OCI-LY3 (cell line): ENCODE measurements around the gene SLC8A1.

Experiments
- EZH2phosphoT487 ChIP-seq: fragments of 200-600 bp; shearing (Covaris generic); IDR thresholded peaks from 2 replicates; pipeline ENCODE4 v1.6.1; 2018; ENCODE audit warnings: antibody characterized with exemption, mixed run types, low read depth
- TF ChIP-seq, protein P1 (sequence below): fragments of 200-600, 300-600 bp; sonication (generic); IDR thresholded peaks from 2 replicates; pipeline ENCODE4 v1.5.1; 2014; ENCODE audit warnings: antibody characterized with exemption, low read length, low read depth

DNA sequence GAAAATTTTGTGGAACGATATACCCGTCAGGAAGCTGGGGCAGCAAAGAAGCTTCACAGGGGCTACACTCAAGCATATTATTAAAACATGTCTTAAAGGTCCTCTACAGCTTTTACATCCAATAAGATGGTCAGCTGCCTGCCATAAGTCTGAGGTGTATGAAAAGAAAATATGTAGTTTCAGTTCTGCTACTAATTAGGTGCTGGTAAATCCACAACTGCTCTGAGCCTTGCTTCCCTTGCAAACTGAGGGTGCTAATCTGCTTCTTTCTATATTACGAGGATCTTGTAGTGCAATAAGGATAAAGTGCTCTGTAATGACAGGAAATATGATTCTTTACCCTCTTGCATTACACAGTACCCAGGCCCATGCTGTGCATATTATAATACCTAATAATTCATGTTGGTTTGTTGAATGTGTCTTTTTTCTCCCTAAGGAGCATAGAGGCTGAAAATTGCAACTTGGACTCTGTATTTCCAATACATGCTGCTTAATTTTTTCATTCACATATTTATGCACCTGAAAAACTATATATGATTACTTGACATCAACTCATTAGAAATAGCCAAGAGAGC, 14.5 kb upstream of the SLC8A1 start:
- TF ChIP-seq, protein P1, sequence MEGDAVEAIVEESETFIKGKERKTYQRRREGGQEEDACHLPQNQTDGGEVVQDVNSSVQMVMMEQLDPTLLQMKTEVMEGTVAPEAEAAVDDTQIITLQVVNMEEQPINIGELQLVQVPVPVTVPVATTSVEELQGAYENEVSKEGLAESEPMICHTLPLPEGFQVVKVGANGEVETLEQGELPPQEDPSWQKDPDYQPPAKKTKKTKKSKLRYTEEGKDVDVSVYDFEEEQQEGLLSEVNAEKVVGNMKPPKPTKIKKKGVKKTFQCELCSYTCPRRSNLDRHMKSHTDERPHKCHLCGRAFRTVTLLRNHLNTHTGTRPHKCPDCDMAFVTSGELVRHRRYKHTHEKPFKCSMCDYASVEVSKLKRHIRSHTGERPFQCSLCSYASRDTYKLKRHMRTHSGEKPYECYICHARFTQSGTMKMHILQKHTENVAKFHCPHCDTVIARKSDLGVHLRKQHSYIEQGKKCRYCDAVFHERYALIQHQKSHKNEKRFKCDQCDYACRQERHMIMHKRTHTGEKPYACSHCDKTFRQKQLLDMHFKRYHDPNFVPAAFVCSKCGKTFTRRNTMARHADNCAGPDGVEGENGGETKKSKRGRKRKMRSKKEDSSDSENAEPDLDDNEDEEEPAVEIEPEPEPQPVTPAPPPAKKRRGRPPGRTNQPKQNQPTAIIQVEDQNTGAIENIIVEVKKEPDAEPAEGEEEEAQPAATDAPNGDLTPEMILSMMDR = no peak
- TF ChIP-seq EZH2phosphoT487 = no peak
